ENCODE results near the gene GALNT1.

- TF ChIP-seq CTCF (IDR thresholded peaks at IDR 0.05; ENCODE audit: insufficient read depth, low read length, poor library complexity, severe bottlenecking) (no peak), EZH2phosphoT487 (conservative IDR thresholded peaks at IDR 0.05; ENCODE audit: low read length) (no peak)
Observed at GRCh38 chr18:35672897-35673296, 91.4 kb downstream of the GALNT1 start.

All from SU-DHL-6 (cell line).